BJ (cell line): ENCODE results near the gene ARHGAP42. TPM values are rescaled to one million over a fixed set of nuclear protein-coding genes. Genes with fewer than 3 reads are reported as not detected.

ENCODE experiments used
- CTCF ChIA-PET: fragments of 350-600 bp; formaldehyde crosslinking; extraction: SDS; loops from one replicate; lab custom pipeline; 2021; ENCODE audit warnings: antibody characterized with exemption, inconsistent platforms; lab: Yijun Ruan, JAX
- POLR2A ChIA-PET: fragments of 300-600 bp; sonication (Branson Sonifier 250); formaldehyde crosslinking; extraction: SDS; loops from one replicate; lab custom pipeline; 2021; ENCODE audit warnings: antibody characterized with exemption; lab: Charles Lee
- DNase-seq: peaks from one replicate; pipeline ENCODE4 v3.0.0-alpha.2; 2011; ENCODE audit warnings: low read depth
- H3K27me3 ChIP-seq: 2 replicates; pipeline ENCODE4 v1.6.0; 2011; ENCODE audit warnings: low read length; ENCODE audit not compliant: control insufficient read depth, insufficient read depth
- H3K36me3 ChIP-seq: 2 replicates; pipeline ENCODE4 v1.5.1; 2011; ENCODE audit warnings: low read length; ENCODE audit not compliant: control insufficient read depth, insufficient read depth
- H3K4me3 ChIP-seq: 2 replicates; pipeline ENCODE4 v1.5.1; 2011; ENCODE audit warnings: low read depth, mild to moderate bottlenecking, control low read depth, low read length
- CTCF ChIP-seq: IDR thresholded peaks from 2 replicates; pipeline ENCODE4 v1.5.1; 2011; ENCODE audit warnings: low read depth, mild to moderate bottlenecking, control low read depth, inconsistent platforms, low read length, moderate library complexity; ENCODE audit not compliant: insufficient read depth
- polyA plus RNA-seq: library from polyadenylated mRNA; depleted of rRNA; stranded (reverse); fragments of >200 nt; gene quantifications from 2 replicates; pipeline ENCODE4 v1.2.3, GENCODE V29; 2011

ARHGAP42 gene
- polyA plus RNA-seq, 1 experiment, result 0.76 TPM

- H3K4me3 ChIP-seq, result no peak overlapping the region
- H3K36me3 ChIP-seq, result no peaks in the 10 kb centered on the region
- ChIA-PET POLR2A (no interaction called here), CTCF (interaction anchor here (0.8 kb wide), 1 partner anchor 179 kb away, joined by 3 read pairs; no protein-coding TSS in a partner anchor)
- DNase-seq, result no peak
- TF ChIP-seq CTCF, result no peak
- no peaks in the 10 kb centered on the region for H3K27me3 ChIP-seq
These were observed 173.4 kb downstream of the ARHGAP42 start for GRCh38 chr11:100860318-100861155.

- CTCF ChIA-PET, result no interaction called here
- POLR2A ChIA-PET, result no interaction called here
These were observed 174.1 kb downstream of the ARHGAP42 start for GRCh38 chr11:100861212-100861611.

GRCh38 chr11:100863080-100863581 is 176.0 kb downstream of the ARHGAP42 start:
- no peak for TF ChIP-seq CTCF
- peak; percentile 73 for DNase-seq
- no peaks in the 10 kb centered on the region for H3K27me3 ChIP-seq
- no peak overlapping the region for H3K4me3 ChIP-seq
- ChIA-PET CTCF (no interaction called here), POLR2A (no interaction called here)
- no peaks in the 10 kb centered on the region for H3K36me3 ChIP-seq

More at GRCh38 chr11:100861212-100861611, 174.1 kb downstream of the ARHGAP42 start:
- Histone ChIP-seq H3K36me3 (no peaks in the 10 kb centered on the region), H3K27me3 (no peaks in the 10 kb centered on the region), H3K4me3 (no peak overlapping the region)
- TF ChIP-seq CTCF, result no peak
- no peak for DNase-seq

- Histone ChIP-seq H3K36me3 (no peaks in the 10 kb centered on the region), H3K27me3 (no peaks in the 10 kb centered on the region), H3K4me3 (no peak overlapping the region)
- CTCF ChIA-PET, result no interaction called here
- POLR2A ChIA-PET, result interaction anchor here (0.7 kb wide), 1 partner anchor 21 kb away, joined by 3 read pairs; no protein-coding TSS in a partner anchor
- no peak for TF ChIP-seq CTCF
- no peak for DNase-seq
These were observed 178.5 kb downstream of the ARHGAP42 start for GRCh38 chr11:100865443-100866065.

- Histone ChIP-seq H3K36me3 (no peaks in the 10 kb centered on the region), H3K4me3 (no peak overlapping the region), H3K27me3 (no peaks in the 10 kb centered on the region)
- DNase-seq, result no peak
- no peak for TF ChIP-seq CTCF
- POLR2A ChIA-PET, result interaction anchor here (0.7 kb wide), 1 partner anchor 20 kb away, joined by 3 read pairs; no protein-coding TSS in a partner anchor
- CTCF ChIA-PET, result no interaction called here
These were observed 179.4 kb downstream of the ARHGAP42 start for GRCh38 chr11:100866453-100866852.
